ENCODE results near the gene NXPH3.

NXPH3 gene

GRCh38 chr17:49621946-49622529, 46.4 kb downstream of the NXPH3 start:
- Histone ChIP-seq H3K4me2 (ENCODE audit: insufficient read depth, low read length) (no peak overlapping the region), H3K4me3 (ENCODE audit: low read depth in 1 of 2, low read length in 2 of 2) (no peak overlapping the region), H3K9ac (ENCODE audit: low read depth, low read length) (no peak overlapping the region), H3K27me3 (ENCODE audit: insufficient read depth, low read length, poor library complexity) (no peaks in the 10 kb centered on the region), H3K36me3 (ENCODE audit: insufficient read depth, low read length) (peaks cover 54% of the 10 kb centered on the region), H3K27ac (ENCODE audit: low read length) (no peak overlapping the region), H4K20me1 (ENCODE audit: insufficient read depth, low read length) (peaks cover 7% of the 10 kb centered on the region; the same call in 1 of the 2 replicates), H2AFZ (ENCODE audit: low read depth, low read length) (no peak overlapping the region), H3K9me3 (ENCODE audit: insufficient read depth, low read length, severe bottlenecking) (no peaks in the 10 kb centered on the region), H3K4me1 (ENCODE audit: insufficient read depth, low read length) (no peaks in the 10 kb centered on the region), H3K79me2 (ENCODE audit: insufficient read depth, low read length) (peaks cover 29% of the 10 kb centered on the region)
- no peak for ATAC-seq (ENCODE audit: insufficient read depth, low read depth)
- DNase-seq: no peak
- TF ChIP-seq CTCF (IDR thresholded peaks at IDR 0.05; ENCODE audit: borderline replicate concordance, extremely low read depth, low read length, poor library complexity, severe bottlenecking) (no peak), EZH2 (IDR thresholded peaks at IDR 0.05; ENCODE audit: borderline replicate concordance, low read depth, low read length, severe bottlenecking) (no peak)

GRCh38 chr17:49624896-49625295, 49.2 kb downstream of the NXPH3 start:
- Histone ChIP-seq H3K27me3 (ENCODE audit: insufficient read depth, low read length, poor library complexity) (no peaks in the 10 kb centered on the region), H3K79me2 (ENCODE audit: insufficient read depth, low read length) (peaks cover 55% of the 10 kb centered on the region), H3K36me3 (ENCODE audit: insufficient read depth, low read length) (peaks cover 26% of the 10 kb centered on the region), H4K20me1 (ENCODE audit: insufficient read depth, low read length) (peaks cover 12% of the 10 kb centered on the region; the same call in 1 of the 2 replicates), H3K9ac (ENCODE audit: low read depth, low read length) (no peak overlapping the region), H3K9me3 (ENCODE audit: insufficient read depth, low read length, severe bottlenecking) (no peaks in the 10 kb centered on the region), H3K4me1 (ENCODE audit: insufficient read depth, low read length) (no peaks in the 10 kb centered on the region), H3K27ac (ENCODE audit: low read length) (no peak overlapping the region), H3K4me3 (ENCODE audit: low read depth in 1 of 2, low read length in 2 of 2) (no peak overlapping the region), H3K4me2 (ENCODE audit: insufficient read depth, low read length) (no peak overlapping the region), H2AFZ (ENCODE audit: low read depth, low read length) (no peak overlapping the region)
- ATAC-seq (ENCODE audit: insufficient read depth, low read depth) (no peak), DNase-seq (no peak)
- TF ChIP-seq EZH2 (IDR thresholded peaks at IDR 0.05; ENCODE audit: borderline replicate concordance, low read depth, low read length, severe bottlenecking) (no peak), CTCF (IDR thresholded peaks at IDR 0.05; ENCODE audit: borderline replicate concordance, extremely low read depth, low read length, poor library complexity, severe bottlenecking) (no peak)

- DNase-seq: no peak
- H3K4me1 ChIP-seq (ENCODE audit: insufficient read depth, low read length): no peaks in the 10 kb centered on the region
- no peak overlapping the region for H3K4me2 ChIP-seq (ENCODE audit: insufficient read depth, low read length)
- H2AFZ ChIP-seq (ENCODE audit: low read depth, low read length): no peak overlapping the region
- no peak for ATAC-seq (ENCODE audit: insufficient read depth, low read depth)
- no peak overlapping the region for H3K4me3 ChIP-seq (ENCODE audit: low read depth in 1 of 2, low read length in 2 of 2)
- H3K9ac ChIP-seq (ENCODE audit: low read depth, low read length): no peak overlapping the region
- H4K20me1 ChIP-seq (ENCODE audit: insufficient read depth, low read length): peaks cover 21% of the 10 kb centered on the region; the same call in 1 of the 2 replicates
- H3K79me2 ChIP-seq (ENCODE audit: insufficient read depth, low read length): peaks cover 89% of the 10 kb centered on the region
- no peaks in the 10 kb centered on the region for H3K27me3 ChIP-seq (ENCODE audit: insufficient read depth, low read length, poor library complexity)
- no peaks in the 10 kb centered on the region for H3K9me3 ChIP-seq (ENCODE audit: insufficient read depth, low read length, severe bottlenecking)
- TF ChIP-seq CTCF (IDR thresholded peaks at IDR 0.05; ENCODE audit: borderline replicate concordance, extremely low read depth, low read length, poor library complexity, severe bottlenecking) (no peak), EZH2 (IDR thresholded peaks at IDR 0.05; ENCODE audit: borderline replicate concordance, low read depth, low read length, severe bottlenecking) (no peak)
- H3K27ac ChIP-seq (ENCODE audit: low read length): no peak overlapping the region
- peaks cover 8% of the 10 kb centered on the region; the same call in 1 of the 2 replicates for H3K36me3 ChIP-seq (ENCODE audit: insufficient read depth, low read length)
These were observed 53.8 kb downstream of the NXPH3 start for GRCh38 chr17:49629447-49629846.

All from DND-41 (cell line).